Endothelial cell of umbilical vein (primary cell): ENCODE results near the gene GRM5.

Experiments used
- EZH2 ChIP-seq: IDR thresholded peaks from 2 replicates; pipeline ENCODE4 v1.6.1; 2012; ENCODE audit warnings: borderline replicate concordance, low read depth, mild to moderate bottlenecking, moderate library complexity, low read length, inconsistent platforms; ENCODE audit not compliant: severe bottlenecking
- GATA2 ChIP-seq: IDR thresholded peaks from 2 replicates; pipeline ENCODE4 v1.7.0; 2011; ENCODE audit warnings: low read depth, mild to moderate bottlenecking, moderate library complexity, mixed read lengths, low read length; ENCODE audit not compliant: insufficient read length, insufficient read depth
- JUN ChIP-seq: IDR thresholded peaks from 2 replicates; pipeline ENCODE4 v1.6.1; 2011; ENCODE audit warnings: borderline replicate concordance, low read depth; ENCODE audit not compliant: insufficient read length, insufficient read depth
- MYC ChIP-seq: IDR thresholded peaks from one replicate; pipeline ENCODE4 v1.6.1; 2011; ENCODE audit warnings: mild to moderate bottlenecking, low read depth, low read length
- POLR2A ChIP-seq: IDR thresholded peaks from 2 replicates; pipeline ENCODE4 v1.6.1; 2012; ENCODE audit warnings: low read depth, mild to moderate bottlenecking, control low read depth, low read length
- POLR2AphosphoS5 ChIP-seq: IDR thresholded peaks from 2 replicates; pipeline ENCODE4 v1.6.1; 2012; ENCODE audit warnings: low read depth, mild to moderate bottlenecking, control low read depth, low read length, moderate library complexity; ENCODE audit not compliant: insufficient read depth
- TF ChIP-seq, protein P1 (sequence below), 2 donors: IDR thresholded peaks; 1 replicate in 1 of 2; 2 replicates in 1 of 2; pipeline ENCODE4 v1.5.1; 2011; ENCODE audit warnings: low read length in 2 of 2, mild to moderate bottlenecking in 2 of 2, moderate library complexity in 2 of 2, control low read depth in 1 of 2, inconsistent platforms in 1 of 2, low read depth in 1 of 2; ENCODE audit not compliant: insufficient read depth in 1 of 2; ENCODE audit errors: extremely low read depth in 1 of 2
- TF ChIP-seq, protein P2 (sequence below): IDR thresholded peaks from 2 replicates; pipeline ENCODE4 v1.6.1; 2011; ENCODE audit not compliant: insufficient read depth, insufficient read length

- TF ChIP-seq, protein P1, sequence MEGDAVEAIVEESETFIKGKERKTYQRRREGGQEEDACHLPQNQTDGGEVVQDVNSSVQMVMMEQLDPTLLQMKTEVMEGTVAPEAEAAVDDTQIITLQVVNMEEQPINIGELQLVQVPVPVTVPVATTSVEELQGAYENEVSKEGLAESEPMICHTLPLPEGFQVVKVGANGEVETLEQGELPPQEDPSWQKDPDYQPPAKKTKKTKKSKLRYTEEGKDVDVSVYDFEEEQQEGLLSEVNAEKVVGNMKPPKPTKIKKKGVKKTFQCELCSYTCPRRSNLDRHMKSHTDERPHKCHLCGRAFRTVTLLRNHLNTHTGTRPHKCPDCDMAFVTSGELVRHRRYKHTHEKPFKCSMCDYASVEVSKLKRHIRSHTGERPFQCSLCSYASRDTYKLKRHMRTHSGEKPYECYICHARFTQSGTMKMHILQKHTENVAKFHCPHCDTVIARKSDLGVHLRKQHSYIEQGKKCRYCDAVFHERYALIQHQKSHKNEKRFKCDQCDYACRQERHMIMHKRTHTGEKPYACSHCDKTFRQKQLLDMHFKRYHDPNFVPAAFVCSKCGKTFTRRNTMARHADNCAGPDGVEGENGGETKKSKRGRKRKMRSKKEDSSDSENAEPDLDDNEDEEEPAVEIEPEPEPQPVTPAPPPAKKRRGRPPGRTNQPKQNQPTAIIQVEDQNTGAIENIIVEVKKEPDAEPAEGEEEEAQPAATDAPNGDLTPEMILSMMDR (IDR thresholded peaks at IDR 0.05; ENCODE audit: extremely low read depth in 1 of 2, insufficient read depth in 1 of 2, low read depth in 1 of 2, low read length in 2 of 2): no peak
- TF ChIP-seq EZH2 (no peak), JUN (no peak), POLR2AphosphoS5 (no peak), MYC (no peak), POLR2A (no peak), GATA2 (no peak)
- TF ChIP-seq, protein P2, sequence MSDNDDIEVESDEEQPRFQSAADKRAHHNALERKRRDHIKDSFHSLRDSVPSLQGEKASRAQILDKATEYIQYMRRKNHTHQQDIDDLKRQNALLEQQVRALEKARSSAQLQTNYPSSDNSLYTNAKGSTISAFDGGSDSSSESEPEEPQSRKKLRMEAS: no peak
Measured at GRCh38 chr11:88536616-88537265, 529.0 kb downstream of the GRM5 start.
